HG03039 (cell line): ENCODE data around the gene CCDC7.
"Not testable (repeated sequence)": the region's sequence is repeated elsewhere in the genome, so short reads cannot be mapped to it uniquely, and the experiment has no call there.

Experiments
- ATAC-seq: cut with Tn5 transposase; IDR thresholded peaks from one replicate; pipeline ENCODE4 v1.9.1; 2021; ENCODE audit warnings: mild to moderate bottlenecking, moderate library complexity; ENCODE audit not compliant: unreplicated experiment

The CCDC7 gene

DNA sequence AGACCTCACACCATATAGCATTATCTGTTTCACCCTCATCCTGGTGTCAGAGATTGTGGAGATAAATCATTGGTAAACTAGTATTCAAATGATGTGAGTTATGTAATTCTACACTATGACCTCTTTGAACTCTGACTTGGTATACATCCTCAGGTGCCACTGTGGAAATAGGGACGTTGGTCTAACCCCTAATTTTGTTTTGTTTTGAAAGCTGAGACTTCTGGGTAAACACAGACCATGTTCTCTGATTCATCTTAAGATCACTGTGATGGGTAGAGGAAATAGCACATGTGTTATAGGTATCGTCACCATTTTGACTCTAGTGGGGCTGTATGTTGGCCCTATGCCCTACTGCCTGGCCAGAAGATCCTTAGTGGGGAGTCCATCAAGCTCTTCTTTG is 241.6 kb downstream of the CCDC7 start:
- ATAC-seq: no peak

GRCh38 chr10:32692174-32692573 is 246.2 kb downstream of the CCDC7 start:
- ATAC-seq: no peak

DNA sequence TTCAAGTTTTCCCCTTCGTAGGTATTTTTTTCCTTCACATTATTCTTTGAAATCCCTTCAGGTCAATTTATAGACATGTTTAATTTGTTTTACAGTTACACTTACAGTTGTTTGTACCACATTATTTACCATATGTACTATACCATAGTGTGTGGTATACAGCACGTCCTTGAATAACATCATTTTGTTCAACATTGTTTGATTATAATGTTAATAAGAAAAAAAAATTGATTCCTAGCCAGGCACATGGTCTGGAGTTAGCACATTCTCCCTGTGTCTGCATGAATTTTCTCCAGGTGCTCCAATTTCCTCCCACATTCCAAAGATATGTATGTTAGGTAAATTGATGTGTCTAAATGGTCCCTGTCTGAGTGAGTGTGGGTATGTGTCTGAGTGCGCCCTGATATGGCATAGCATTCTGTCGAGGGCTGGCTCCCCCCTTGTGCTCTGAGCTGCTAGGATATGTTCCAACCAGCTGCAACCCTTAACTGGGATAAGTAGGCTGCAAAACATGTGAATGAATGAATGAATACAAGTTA is 247.6 kb downstream of the CCDC7 start:
- ATAC-seq: no peak

DNA sequence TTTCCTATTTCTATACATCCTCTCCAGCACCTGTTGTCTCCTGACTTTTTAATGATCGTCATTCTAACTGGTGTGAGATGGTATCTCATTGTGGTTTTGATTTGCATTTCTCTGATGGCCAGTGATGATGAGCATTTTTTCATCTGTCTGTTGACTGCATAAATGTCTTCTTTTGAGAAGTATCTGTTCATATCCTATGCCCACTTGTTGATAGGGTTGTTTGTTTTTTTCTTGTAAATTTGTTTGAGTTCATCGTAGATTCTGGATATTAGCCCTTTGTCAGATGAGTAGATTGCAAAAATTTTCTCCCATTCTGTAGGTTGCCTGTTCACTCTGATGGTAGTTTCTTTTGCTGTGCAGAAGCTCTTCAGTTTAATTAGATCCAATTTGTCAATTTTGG is 253.7 kb downstream of the CCDC7 start:
- not testable (repeated sequence) for ATAC-seq

GRCh38 chr10:32713560-32713959 is 267.6 kb downstream of the CCDC7 start:
- no peak for ATAC-seq

DNA sequence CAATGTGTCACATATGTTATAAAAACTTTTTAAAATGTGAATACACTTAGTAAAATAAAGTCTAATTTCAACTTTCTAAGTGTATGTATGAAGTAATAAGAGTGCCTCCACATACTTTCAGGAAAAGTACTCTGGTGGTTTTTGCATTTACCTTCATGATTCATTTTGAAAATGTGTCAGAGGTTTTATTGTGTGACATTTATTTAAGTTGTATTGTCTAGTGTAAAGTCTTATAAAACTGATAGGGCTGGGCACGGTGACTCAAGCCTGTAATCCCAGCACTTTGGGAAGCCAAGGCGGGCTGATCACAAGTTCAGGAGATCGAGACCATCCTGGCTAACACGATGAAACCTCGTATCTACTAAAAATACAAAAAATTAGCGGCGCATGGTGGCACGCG is 285.6 kb downstream of the CCDC7 start:
- no peak for ATAC-seq

DNA sequence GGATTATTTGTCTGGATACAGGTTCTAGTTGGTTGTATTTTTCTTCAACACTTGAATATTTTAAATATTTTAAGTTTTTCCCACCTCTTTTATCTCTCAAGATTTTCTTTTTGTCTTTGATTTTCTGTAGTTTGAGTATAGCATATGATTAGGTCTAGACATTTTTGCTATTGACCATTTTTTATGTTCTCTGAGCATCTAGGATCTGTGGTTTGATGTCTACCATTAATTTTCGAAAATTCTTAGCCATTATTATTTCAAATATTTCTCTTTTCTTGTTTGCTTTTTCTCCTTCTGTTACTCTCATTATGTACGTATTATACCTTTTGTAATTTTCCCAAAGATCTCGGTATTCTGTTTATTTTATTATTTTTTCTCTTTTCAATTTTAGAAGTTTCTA is 293.0 kb downstream of the CCDC7 start:
- ATAC-seq: no peak

DNA sequence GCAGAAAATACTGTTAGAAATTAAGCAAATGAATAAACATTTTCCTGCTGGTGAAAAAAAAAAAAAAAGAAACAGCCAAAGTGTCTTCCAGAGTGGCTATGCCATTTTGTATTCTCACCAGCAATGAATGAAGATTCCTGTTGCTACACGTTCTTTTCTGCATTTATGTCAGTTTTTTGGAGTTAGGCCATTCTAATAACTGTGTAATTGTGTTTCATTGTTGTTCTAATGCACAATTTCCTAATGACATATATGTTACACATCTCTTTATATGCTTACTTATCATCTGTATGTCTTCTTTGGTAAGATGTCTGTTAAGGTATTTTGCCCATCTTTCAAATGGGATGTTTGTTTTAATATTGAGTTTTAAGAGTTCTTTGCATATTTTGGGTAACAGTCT is 298.4 kb downstream of the CCDC7 start:
- no peak for ATAC-seq

DNA sequence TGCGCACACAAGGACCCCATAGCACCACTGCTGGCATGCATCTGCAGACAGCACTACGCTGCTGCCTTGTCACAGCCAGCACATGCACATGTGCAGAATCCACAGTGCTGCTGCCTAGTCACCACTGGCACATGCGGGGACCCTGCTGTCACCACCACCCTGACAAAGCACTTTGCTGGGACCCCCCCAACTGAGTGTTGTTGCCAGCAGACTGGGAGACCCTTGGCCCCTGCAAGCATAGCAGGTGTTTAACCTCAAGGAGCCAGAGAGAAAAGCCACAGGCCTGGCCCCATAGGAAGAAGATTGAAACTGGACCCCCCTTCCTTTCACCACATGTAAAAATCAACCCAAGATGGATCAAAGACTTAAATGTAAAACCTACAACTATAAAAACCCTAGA is 300.9 kb downstream of the CCDC7 start:
- no peak for ATAC-seq

DNA sequence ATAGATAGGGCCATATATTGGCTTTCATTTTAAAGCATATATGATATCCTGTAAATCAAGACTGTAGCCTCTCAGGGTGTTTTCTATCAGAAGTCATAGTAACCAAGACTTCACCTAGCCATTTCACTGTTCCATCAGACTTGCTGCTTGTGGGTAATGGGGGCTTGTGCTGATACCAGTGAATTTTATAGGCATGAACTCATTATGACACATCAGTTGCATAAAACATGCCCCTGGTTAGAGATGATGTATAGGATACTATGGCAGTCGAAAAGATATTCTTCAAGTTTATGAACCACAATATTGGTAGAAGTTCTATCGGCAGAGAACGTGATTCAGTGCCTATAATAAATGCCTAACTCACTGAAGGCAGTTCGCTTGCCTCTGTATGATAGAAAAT is 305.6 kb downstream of the CCDC7 start:
- ATAC-seq: no peak

DNA sequence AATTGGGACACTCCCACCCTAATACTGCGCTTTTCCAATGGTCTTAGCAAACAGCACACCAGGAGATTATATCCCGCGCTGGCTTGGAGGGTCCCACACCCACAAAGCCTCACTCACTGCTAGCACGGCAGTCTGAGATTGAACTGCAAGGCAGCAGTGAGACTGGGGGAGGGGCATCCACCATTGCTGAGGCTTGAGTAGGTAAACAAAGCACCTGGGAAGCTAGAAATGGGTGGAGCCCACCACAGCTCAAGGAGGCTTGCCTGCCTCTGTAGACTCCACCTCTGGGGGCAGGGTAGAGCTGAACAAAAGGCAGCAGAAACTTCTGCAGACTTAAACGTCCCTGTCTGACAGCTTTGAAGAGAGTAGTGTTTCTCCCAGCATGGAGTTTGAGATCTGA is 309.0 kb downstream of the CCDC7 start:
- not testable (repeated sequence) for ATAC-seq

DNA sequence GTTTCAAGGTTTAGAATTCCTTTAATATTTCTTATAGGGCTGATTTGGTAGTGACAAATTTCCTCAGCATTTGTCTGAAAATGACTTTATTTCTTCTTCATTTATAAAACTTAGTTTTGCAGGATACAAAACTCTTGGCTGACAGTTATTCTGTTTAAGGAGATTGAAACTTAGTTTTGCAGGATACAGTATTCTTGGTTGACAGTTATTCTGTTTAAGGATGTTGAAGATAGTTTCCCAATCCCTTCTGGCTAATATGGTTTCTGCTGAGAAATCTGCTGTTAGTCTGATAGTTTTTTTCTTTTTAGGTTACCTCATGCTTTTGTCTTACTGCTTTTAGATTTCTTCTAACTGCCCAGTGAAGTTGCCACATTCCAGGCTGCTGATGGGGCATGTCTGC is 325.3 kb downstream of the CCDC7 start:
- no peak for ATAC-seq

- ATAC-seq: no peak
These were observed 327.2 kb downstream of the CCDC7 start for GRCh38 chr10:32773105-32773504.

- no peak for ATAC-seq
These were observed 341.0 kb downstream of the CCDC7 start for GRCh38 chr10:32786968-32787367.

GRCh38 chr10:32787690-32788284 is 341.8 kb downstream of the CCDC7 start:
- ATAC-seq: no peak

DNA sequence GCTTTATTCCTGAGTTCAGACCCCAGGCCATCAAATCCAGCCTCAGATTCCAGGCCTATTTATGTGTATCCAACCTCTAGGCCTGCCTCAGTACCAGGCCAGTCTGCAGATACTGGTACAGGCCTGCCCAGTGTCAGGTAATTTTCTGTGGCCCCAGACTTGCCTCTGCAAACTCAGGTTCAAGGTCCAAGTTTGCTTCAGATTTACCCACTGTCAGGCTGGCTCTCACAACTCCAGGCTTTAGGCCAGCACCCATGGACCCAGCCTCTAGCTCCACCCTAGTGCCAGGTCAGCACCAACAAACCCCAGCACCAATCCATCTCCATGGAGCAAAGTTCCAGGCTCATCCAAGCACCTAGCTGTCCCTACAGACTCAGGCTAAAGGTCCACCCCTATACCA is 342.4 kb downstream of the CCDC7 start:
- no peak for ATAC-seq

GRCh38 chr10:32790483-32790882 is 344.5 kb downstream of the CCDC7 start:
- no peak for ATAC-seq

DNA sequence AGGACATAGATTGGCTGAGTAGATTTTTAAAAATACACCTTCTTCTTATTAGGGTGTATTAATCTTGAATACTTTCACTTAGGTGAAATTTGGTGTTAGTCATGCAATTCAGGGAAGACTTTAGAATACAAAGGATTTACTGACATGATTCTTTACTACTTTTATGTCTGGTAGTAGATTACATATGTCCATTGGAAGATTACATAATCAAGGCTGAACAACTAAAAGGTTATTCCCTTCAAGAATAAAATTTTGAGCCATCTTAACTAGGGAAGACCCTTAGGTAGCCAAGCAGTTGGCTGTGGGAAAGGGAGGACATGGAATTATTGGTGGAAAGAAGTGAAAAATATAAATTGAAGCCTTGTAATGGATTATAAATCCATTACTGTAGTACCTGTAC is 347.1 kb downstream of the CCDC7 start:
- no peak for ATAC-seq

DNA sequence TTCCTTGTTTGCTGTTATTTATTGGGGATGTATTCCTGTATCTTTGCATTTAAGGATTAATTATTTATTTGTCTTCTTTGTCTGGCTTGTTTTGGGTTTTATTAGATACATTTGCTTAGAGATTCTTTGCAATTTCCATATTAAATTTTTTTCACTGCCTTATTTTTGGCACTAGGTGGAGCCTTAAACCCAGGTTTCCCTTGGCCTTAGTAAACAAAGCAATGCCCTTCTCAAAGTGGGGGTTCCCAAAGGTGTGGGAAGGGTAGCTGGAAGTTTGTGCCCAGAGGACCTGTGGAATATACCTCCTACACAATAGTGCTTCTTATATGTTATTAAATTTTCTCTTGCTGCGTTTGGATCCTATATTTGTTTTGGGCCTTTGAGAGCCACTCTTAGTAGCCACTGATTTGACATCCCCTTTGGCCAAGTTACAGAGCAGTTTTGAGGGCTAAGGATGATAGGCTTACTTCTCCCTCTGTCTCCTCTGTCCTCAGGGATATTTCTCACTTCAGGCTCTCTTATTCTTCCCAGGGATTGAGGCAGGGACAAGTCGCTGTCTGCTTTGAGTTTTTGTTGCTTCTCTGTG is 349.8 kb downstream of the CCDC7 start:
- ATAC-seq: no peak

- ATAC-seq: not testable (repeated sequence)
These were observed 351.5 kb downstream of the CCDC7 start for GRCh38 chr10:32797393-32797792.

DNA sequence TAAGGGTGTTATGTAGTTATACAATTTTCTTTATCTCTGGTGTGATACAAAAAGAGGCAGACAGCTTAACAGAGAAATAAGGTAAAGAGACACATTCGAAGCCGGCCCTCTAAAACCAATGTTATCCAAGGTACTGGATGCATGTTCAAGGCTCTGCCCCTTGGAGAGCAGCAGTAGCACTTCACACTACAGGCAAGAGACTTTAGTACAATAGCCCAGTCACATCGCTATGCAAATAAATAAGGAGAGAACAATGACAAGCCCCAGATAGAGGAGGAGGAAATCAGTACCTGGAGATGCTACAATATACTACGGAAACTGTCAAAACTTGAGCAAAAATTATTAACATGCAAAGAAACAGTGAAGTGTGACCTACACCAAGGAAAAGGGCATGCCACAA is 401.0 kb downstream of the CCDC7 start:
- no peak for ATAC-seq

DNA sequence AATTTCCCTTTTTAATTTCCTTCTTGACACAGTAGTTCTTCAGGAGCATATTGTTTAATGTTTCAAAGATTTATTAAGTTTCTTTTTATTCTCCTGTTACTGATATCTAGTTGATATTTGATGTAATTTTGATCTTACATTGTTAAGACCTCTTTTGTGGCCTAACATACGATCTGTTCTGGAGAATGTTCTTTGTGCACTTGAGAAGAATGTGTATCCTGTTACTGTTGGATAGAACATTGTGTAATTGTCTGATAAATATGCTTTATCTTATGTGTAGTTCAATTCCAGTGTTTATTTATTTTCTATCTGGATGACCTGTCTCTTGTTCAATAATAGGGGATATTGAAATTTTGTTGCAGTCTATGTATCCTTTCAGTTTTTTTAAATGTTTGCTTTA is 405.4 kb downstream of the CCDC7 start:
- ATAC-seq: no peak

- no peak for ATAC-seq
These were observed 408.5 kb downstream of the CCDC7 start for GRCh38 chr10:32854435-32854834.
